HG03520 (cell line): Measurements from ENCODE around the gene SPC24.

Experiments
- ATAC-seq: cut with Tn5 transposase; IDR thresholded peaks from one replicate; pipeline ENCODE4 v1.9.1; 2021; ENCODE audit warnings: mild to moderate bottlenecking, moderate library complexity; ENCODE audit not compliant: unreplicated experiment

The SPC24 gene

DNA sequence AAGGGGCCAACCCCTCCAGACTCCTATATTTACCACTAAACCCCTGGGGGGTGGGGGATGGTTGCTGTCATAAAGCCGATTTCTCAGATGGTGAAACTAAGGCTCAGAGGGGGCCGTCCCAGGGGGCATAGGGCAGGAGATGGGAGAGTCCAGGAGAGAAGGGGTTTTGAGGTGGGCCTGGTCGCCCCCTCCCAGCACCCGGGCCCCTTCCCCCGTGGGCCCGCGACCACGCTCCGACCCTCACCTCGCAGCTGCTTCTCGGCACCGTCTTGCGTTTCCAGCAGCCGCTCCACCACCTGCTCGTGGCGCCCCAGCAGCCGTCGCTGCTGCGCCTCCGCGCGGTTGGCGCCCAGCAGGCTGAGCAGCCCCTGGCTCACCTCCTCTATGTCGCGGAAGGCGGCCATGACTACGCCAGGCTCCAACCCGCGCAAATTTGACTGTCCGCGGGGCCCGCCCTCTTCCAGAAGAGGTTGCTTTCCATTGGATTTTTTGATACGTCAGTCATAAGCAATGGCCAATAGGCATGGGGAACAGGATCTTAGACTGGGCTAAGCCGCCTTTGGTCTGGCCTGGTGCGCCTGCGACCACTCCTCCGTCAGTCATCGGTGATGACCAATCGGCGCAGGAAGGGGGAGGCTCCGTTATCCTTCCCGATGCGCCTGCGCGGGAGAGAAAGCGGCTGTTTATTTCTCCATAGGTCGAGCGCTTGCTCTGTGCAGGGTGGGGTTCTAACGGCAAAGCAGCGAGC is at the start of gene SPC24:
Gene SPC24, minus strand, starts transcription at position 410 of the 748 bp plus-strand sequence. Its CDS starts 6 bp downstream, at position 404.
- peak; percentile 94 for ATAC-seq

DNA sequence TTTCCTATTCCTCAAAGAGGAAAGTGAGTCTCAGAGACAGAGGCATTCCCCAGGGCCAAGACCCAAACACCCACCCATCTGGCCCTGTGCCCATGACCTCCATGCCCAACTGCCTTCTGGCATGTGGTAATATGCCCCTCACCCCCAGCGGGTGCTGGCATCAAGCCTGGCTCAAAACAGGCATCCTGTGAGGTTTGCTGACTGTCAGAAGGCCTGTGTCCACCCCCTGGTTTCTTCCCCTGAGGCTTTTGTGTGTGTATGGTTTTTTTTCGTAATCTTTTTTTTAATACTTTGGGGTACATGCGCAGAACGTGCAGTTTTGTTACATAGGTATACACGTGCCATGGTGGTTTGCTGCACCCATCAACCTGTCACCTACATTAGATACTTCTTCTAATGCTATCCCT is 49.4 kb upstream of the SPC24 start:
- ATAC-seq = no peak

GRCh38 chr19:11204076-11204602 is 48.6 kb upstream of the SPC24 start:
- ATAC-seq = no peak

- ATAC-seq = no peak
Measured at GRCh38 chr19:11203194-11204075, 47.9 kb upstream of the SPC24 start.

- ATAC-seq = no peak
Measured at GRCh38 chr19:11202488-11203193, 47.1 kb upstream of the SPC24 start.

DNA sequence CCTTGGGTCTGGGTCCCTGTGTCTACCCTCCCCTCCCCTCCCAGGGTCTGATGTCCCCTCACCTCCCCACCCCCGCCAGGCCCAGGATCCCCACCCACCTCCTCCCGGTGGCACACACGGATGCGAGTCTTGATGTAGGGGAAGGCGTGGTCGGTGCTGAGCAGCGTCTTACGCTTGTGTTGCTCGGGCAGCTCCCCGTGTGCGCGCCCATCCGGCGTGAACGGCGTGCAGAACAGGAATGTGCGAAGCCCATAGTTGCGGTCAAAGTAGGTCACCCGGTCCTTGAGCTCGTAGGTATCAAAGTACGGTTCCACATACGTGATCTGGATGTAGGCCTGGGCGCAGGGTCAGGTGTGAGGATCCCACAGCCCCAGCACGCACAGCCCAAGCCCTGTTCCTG is 46.2 kb upstream of the SPC24 start:
- ATAC-seq = no peak

- no peak for ATAC-seq
Measured at GRCh38 chr19:11200931-11201330, 45.3 kb upstream of the SPC24 start.

- no peak for ATAC-seq
Measured at GRCh38 chr19:11200015-11200574, 44.5 kb upstream of the SPC24 start.

DNA sequence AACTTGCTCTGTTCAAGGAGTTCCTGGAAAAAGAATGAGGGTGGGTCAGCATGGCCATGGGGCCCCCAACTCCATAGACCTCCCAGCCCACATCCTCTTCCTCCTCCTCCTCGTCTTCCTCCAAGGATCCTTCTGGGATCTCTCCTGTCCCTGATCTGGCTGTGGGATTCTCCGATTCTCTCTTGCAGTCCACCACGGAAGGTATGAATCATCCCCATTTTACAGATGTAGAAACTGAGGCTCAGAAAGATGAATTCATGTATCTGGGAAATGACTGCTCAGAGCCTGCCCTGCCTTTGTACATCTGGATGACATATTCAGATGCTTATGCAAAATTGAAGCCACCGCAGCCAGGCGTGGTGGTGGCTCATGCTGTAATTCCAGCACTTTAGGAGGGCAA is 43.9 kb upstream of the SPC24 start:
- no peak for ATAC-seq

GRCh38 chr19:11198769-11199424 is 43.3 kb upstream of the SPC24 start:
- no peak for ATAC-seq

- no peak for ATAC-seq
Measured at GRCh38 chr19:11198175-11198534, 42.6 kb upstream of the SPC24 start.

- ATAC-seq = peak; percentile 64
Measured at GRCh38 chr19:11197291-11198174, 42.0 kb upstream of the SPC24 start, which contains the start of gene KANK2. Gene KANK2, minus strand, starts transcription at chr19:11197545. Its CDS starts 3,034 bp downstream, at chr19:11194511.

- ATAC-seq = no peak
Measured at GRCh38 chr19:11196406-11197287, 41.1 kb upstream of the SPC24 start.

DNA sequence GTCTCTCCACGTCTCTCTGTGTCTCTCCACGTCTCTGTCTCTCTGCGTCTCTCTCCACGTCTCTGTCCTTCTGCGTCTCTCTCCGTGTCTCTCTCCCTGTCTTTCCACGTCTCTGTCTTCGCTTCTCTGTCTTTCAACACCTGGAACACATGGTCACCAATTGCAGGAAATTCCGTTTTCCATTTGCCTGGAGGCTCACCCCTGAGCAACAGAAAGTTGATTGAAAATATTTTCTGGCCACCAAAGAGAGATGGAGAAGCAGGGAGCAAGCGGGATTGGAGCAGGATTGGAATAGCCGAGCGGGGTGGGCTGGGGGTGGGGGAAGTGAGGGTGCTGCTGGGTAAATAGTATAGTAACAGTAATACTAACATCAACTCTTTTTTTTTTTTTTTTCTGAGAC is 40.1 kb upstream of the SPC24 start:
- ATAC-seq = no peak

DNA sequence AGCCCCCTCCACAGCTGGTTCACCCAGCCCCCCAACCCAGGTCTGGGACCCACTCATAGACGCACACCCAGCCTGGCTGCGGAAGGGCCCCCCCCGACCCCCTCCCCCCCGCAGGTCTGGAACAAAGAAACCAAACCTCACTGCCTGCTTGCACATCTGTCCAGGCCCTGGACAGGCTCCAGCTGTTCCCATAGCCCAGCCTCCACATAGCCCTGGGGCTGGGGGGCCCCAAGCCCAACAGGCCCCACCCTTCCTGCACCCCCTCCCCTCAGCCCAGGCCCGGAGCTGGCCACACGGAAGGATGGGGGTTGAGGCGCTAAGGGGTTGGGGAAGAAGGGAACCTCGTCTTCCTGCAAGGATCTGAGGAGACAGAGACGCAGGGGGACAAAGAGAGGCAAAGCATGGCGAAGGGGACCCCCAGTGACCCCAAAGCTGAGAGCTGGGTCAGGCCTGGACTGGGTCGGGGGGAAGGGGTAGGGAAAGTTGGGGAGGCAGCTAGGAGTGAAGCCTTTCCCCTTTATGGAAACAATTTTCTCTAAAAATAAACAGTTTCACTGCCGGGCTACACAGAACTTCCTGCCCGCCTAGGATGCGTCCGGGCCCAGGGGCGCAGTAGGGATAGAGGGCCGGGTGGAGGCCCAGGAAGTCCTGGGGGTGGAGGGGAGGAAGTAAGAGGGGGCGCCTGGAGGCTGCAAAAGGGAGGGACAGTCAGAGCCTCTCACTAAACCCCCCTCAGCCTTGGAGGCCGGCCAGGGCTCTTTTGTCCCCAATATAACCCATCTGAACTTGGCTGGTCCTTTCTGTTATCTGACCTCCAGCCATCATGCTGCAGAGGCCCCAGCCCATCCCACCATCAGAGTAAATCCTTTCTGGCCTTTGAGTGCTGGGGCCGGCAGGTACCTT is 39.3 kb upstream of the SPC24 start:
- ATAC-seq = no peak

DNA sequence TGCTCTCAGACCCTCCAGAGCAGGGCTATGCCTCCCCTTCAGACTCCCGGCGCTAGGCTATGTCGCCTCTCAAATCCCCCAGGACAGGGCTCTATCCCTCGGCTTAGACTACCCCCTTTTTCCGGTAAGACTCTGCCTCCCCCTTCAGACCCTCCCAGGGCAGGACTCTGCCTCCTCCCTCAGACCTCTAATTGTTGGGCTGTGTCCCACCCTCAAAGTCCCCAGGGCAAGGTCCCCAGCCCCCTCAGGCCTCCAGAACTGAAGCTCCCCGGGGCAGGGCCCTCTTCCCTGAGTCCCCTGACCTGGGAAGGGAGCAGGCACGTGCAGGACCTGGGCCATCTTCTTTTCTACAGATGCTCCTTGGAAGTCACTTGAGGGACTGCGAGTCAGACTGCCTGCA is 38.6 kb upstream of the SPC24 start:
- no peak for ATAC-seq
